ENCODE data around the gene PRKCD.

Gene PRKCD

GRCh38 chr3:53160660-53161449 lies at the start of gene PRKCD:
TSS of gene PRKCD (plus strand) at chr3:53161209. CDS start at chr3:53178423, 17,214 bp downstream.
- peak; percentile 88 for DNase-seq (ENCODE audit: low spot score)

- no peak for DNase-seq (ENCODE audit: low spot score)
These were observed 49.2 kb upstream of the PRKCD start for GRCh38 chr3:53111822-53112221.

GRCh38 chr3:53113293-53114010 lies 47.6 kb upstream of the PRKCD start:
- DNase-seq (ENCODE audit: low spot score), result no peak

- DNase-seq (ENCODE audit: low spot score), result peak; percentile 81
These were observed 47.0 kb upstream of the PRKCD start for GRCh38 chr3:53114011-53114400.

- DNase-seq (ENCODE audit: low spot score), result peak; percentile 83
These were observed 46.5 kb upstream of the PRKCD start for GRCh38 chr3:53114412-53115074.

- no peak for DNase-seq (ENCODE audit: low spot score)
These were observed 44.1 kb upstream of the PRKCD start for GRCh38 chr3:53116956-53117355.

- DNase-seq (ENCODE audit: low spot score), result no peak
These were observed 40.7 kb upstream of the PRKCD start for GRCh38 chr3:53120336-53120735.

GRCh38 chr3:53122255-53122932 lies 38.6 kb upstream of the PRKCD start:
- DNase-seq (ENCODE audit: low spot score), result no peak

GRCh38 chr3:53122933-53123305 lies 38.1 kb upstream of the PRKCD start:
- no peak for DNase-seq (ENCODE audit: low spot score)

GRCh38 chr3:53123510-53123909 lies 37.5 kb upstream of the PRKCD start:
- no peak for DNase-seq (ENCODE audit: low spot score)

- no peak for DNase-seq (ENCODE audit: low spot score)
These were observed 37.1 kb upstream of the PRKCD start for GRCh38 chr3:53123953-53124352.

- DNase-seq (ENCODE audit: low spot score), result no peak
These were observed 34.4 kb upstream of the PRKCD start for GRCh38 chr3:53126601-53127000.

GRCh38 chr3:53129344-53129743 lies 31.7 kb upstream of the PRKCD start:
- peak; percentile 25 for DNase-seq (ENCODE audit: low spot score)

GRCh38 chr3:53130179-53131061 lies 30.6 kb upstream of the PRKCD start, which contains the start of gene RFT1:
TSS of gene RFT1 (minus strand) at chr3:53130435. CDS start at chr3:53130400, 35 bp downstream.
- peak; percentile 96 for DNase-seq (ENCODE audit: low spot score)

- DNase-seq (ENCODE audit: low spot score), result peak; percentile 39
These were observed 29.9 kb upstream of the PRKCD start for GRCh38 chr3:53131096-53131495.

- no peak for DNase-seq (ENCODE audit: low spot score)
These were observed 28.7 kb upstream of the PRKCD start for GRCh38 chr3:53132347-53132746.

- peak; percentile 71 for DNase-seq (ENCODE audit: low spot score)
These were observed 26.3 kb upstream of the PRKCD start for GRCh38 chr3:53134631-53135232.

- no peak for DNase-seq (ENCODE audit: low spot score)
These were observed 23.8 kb upstream of the PRKCD start for GRCh38 chr3:53137221-53137620.

- DNase-seq (ENCODE audit: low spot score), result peak; percentile 68
These were observed 23.1 kb upstream of the PRKCD start for GRCh38 chr3:53137835-53138446.
